ENCODE measurements around the gene ABHD15. TPM values are rescaled to one million over a fixed set of nuclear protein-coding genes. Genes with fewer than 3 reads are reported as not detected.

The ABHD15 gene
- total RNA-seq, 1 donor from 2014 or later, result 5.9 TPM

- Histone ChIP-seq H3K9me3 (replicated peaks) (no peaks in the 10 kb centered on the region), H3K4me1 (peaks cover 13% of the 10 kb centered on the region), H3K27me3 (ENCODE audit: low read depth) (no peaks in the 10 kb centered on the region), H3K4me3 (no peak overlapping the region), H3K27ac (replicated peaks) (no peak overlapping the region), H3K36me3 (peaks cover 3% of the 10 kb centered on the region)
- TF ChIP-seq CTCF (IDR thresholded peaks at IDR 0.05; ENCODE audit: borderline replicate concordance), result no peak
- intact Hi-C loops (cut with micrococcal nuclease), result no loop called here
- DNase-seq, result no peak
Measured at GRCh38 chr17:29557085-29557738, 9.6 kb downstream of the ABHD15 start.

DNA sequence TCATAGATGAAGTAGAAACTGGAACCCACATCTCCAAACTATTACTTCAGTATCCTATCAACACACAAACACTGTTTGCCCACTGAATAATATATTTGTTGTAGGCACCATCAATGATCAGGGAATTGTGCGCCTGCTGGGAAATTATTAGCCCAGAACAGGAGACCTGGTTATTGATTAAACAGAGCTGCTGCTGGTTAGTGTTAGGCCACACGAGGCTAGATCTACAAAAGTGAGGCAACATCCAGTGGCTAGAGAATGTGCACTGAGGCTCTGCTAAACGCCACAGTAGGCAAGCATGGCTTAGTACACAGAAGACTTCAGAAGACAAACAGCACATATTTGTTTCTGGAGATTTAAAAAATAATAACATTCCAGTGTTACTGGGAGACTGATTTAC, 11.0 kb downstream of the ABHD15 start:
- no peak for DNase-seq
- Histone ChIP-seq H3K27me3 (ENCODE audit: low read depth) (no peaks in the 10 kb centered on the region), H3K9me3 (replicated peaks) (no peaks in the 10 kb centered on the region), H3K4me3 (no peak overlapping the region), H3K36me3 (no peaks in the 10 kb centered on the region), H3K4me1 (no peaks in the 10 kb centered on the region), H3K27ac (replicated peaks) (no peak overlapping the region)
- intact Hi-C loops (cut with micrococcal nuclease), result no loop called here
- no peak for TF ChIP-seq CTCF (IDR thresholded peaks at IDR 0.05; ENCODE audit: borderline replicate concordance)

DNA sequence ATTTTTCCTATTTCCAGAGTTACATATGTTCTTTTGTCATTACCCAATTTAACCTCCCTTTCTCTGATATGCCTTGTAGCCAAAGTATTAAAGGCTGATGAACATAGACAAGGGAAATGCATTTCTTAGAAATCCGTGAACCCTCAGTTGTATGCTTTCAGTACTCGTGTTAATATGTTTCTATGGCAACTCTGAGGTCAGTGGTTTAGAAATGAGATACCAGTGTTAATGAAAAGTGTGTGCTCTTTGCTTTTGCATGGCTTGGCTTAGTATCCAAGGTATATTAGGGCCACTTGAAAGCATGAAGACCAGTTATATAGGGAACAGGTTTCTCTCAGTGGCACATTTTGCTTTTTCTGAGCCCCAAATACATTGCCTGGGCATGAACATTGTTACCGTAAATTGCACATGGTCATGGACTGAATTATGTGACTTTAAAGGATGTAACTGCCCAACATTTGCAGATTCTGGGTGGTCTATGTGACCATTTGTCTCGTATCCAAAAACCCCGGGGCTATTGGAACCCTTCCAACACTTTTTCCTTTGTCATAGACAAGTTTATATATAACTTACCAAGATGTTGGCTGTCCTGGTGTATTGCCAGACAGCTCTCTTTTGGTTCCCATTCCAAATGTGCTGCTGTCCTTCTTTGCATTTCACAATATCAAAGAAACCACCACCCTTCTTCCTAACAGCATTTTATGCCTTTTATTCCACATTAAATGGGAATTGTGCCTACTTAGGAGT, 17.5 kb downstream of the ABHD15 start:
- peaks cover 4% of the 10 kb centered on the region for H3K36me3 ChIP-seq
- intact Hi-C loops (cut with micrococcal nuclease), result no loop called here
- H3K27ac ChIP-seq (replicated peaks), result no peak overlapping the region
- peaks cover 16% of the 10 kb centered on the region for H3K4me1 ChIP-seq
- H3K4me3 ChIP-seq, result no peak overlapping the region
- no peaks in the 10 kb centered on the region for H3K27me3 ChIP-seq (ENCODE audit: low read depth)
- no peak for TF ChIP-seq CTCF (IDR thresholded peaks at IDR 0.05; ENCODE audit: borderline replicate concordance)
- H3K9me3 ChIP-seq (replicated peaks), result no peaks in the 10 kb centered on the region
- no peak for DNase-seq

DNA sequence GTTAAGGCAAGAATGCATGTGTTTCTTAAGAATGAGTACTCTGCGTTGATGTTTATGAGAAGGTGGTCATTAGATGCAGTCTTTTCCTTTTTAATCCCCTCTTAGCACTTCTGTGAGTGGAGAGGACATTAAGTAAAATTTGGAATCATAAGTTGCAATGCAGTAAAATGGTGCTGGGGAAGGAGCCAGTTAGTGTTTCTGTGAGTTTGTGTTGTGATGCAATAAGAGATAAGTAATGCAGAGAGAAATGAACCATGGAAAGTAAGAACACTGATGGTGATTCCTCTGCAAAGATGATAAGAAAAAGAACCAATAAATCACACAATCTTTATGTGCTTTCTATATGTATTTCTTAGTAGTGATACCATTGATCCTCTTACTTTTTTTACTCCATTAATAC, 20.0 kb downstream of the ABHD15 start:
- H3K27me3 ChIP-seq (ENCODE audit: low read depth), result no peaks in the 10 kb centered on the region
- H3K9me3 ChIP-seq (replicated peaks), result no peaks in the 10 kb centered on the region
- H3K4me1 ChIP-seq, result peaks cover 16% of the 10 kb centered on the region
- H3K4me3 ChIP-seq, result no peak overlapping the region
- DNase-seq, result no peak
- TF ChIP-seq CTCF (IDR thresholded peaks at IDR 0.05; ENCODE audit: borderline replicate concordance), result no peak
- H3K27ac ChIP-seq (replicated peaks), result no peak overlapping the region
- H3K36me3 ChIP-seq, result peaks cover 29% of the 10 kb centered on the region
- intact Hi-C loops (cut with micrococcal nuclease), result no loop called here

- Histone ChIP-seq H3K9me3 (replicated peaks) (no peaks in the 10 kb centered on the region), H3K27me3 (ENCODE audit: low read depth) (no peaks in the 10 kb centered on the region), H3K4me1 (peaks cover 16% of the 10 kb centered on the region), H3K36me3 (peaks cover 29% of the 10 kb centered on the region), H3K27ac (replicated peaks) (no peak overlapping the region), H3K4me3 (no peak overlapping the region)
- intact Hi-C loops (cut with micrococcal nuclease), result no loop called here
- TF ChIP-seq CTCF (IDR thresholded peaks at IDR 0.05; ENCODE audit: borderline replicate concordance), result no peak
- no peak for DNase-seq
Measured at GRCh38 chr17:29546085-29546484, 20.8 kb downstream of the ABHD15 start.

All from left ventricle myocardium inferior (tissue), 1 donor.